SH-SY5Y (cell line): ENCODE measurements around the gene OBSCN.

Experiments
- GATA2 ChIP-seq: IDR thresholded peaks from 2 replicates; pipeline ENCODE4 v1.6.1; 2011; ENCODE audit warnings: mild to moderate bottlenecking, low read depth, low read length
- GATA3 ChIP-seq: IDR thresholded peaks from 2 replicates; pipeline ENCODE4 v1.6.1; 2011; ENCODE audit warnings: low read depth, mild to moderate bottlenecking, low read length, moderate library complexity

GRCh38 chr1:228206582-228207351 is 1.1 kb upstream of the OBSCN start:
- no peak for TF ChIP-seq GATA2
- no peak for TF ChIP-seq GATA3
